Choroid plexus epithelial cell (primary cell): ENCODE results near the gene UGT2A3.
"Not testable (repeated sequence)": the region's sequence is repeated elsewhere in the genome, so short reads cannot be mapped to it uniquely, and the experiment has no call there.

Experiments used
- DNase-seq: peaks from one replicate; pipeline ENCODE4 v3.0.0-alpha.2; 2010; ENCODE audit warnings: low read depth
- H3K4me3 ChIP-seq: 2 replicates; pipeline ENCODE4 v1.5.1; 2011; ENCODE audit warnings: low read depth, mild to moderate bottlenecking, control low read depth, low read length, moderate library complexity
- CTCF ChIP-seq: conservative IDR thresholded peaks from 2 replicates; pipeline ENCODE4 v1.5.1; 2011; ENCODE audit warnings: low read depth, mild to moderate bottlenecking, control low read depth, inconsistent platforms, low read length, moderate library complexity

UGT2A3 gene

GRCh38 chr4:68962868-68963267 is 11.3 kb upstream of the UGT2A3 start:
- no peak overlapping the region for H3K4me3 ChIP-seq
- no peak for DNase-seq
- no peak for TF ChIP-seq CTCF

GRCh38 chr4:68960294-68961163 is 8.9 kb upstream of the UGT2A3 start:
- DNase-seq, result no peak
- H3K4me3 ChIP-seq, result no peak overlapping the region
- no peak for TF ChIP-seq CTCF

GRCh38 chr4:68959085-68959484 is 7.5 kb upstream of the UGT2A3 start:
- not testable (repeated sequence) for H3K4me3 ChIP-seq, DNase-seq

GRCh38 chr4:68954126-68954525 is 2.5 kb upstream of the UGT2A3 start:
- TF ChIP-seq CTCF, result no peak
- no peak for DNase-seq
- no peak overlapping the region for H3K4me3 ChIP-seq

- no peak for DNase-seq
- no peak for TF ChIP-seq CTCF
- no peak overlapping the region for H3K4me3 ChIP-seq
Observed at GRCh38 chr4:68953056-68953596, 1.5 kb upstream of the UGT2A3 start.

- no peak overlapping the region for H3K4me3 ChIP-seq
- no peak for DNase-seq
- TF ChIP-seq CTCF, result no peak
Observed at GRCh38 chr4:68951806-68952585, 392 bp upstream of the UGT2A3 start.

- no peak for TF ChIP-seq CTCF
- H3K4me3 ChIP-seq, result no peak overlapping the region
- DNase-seq, result no peak
Observed at GRCh38 chr4:68950033-68950432, 1.6 kb downstream of the UGT2A3 start.
